Activated CD4-positive, alpha-beta T cell treated with anti-CD3 and anti-CD28 coated beads for 4 hours (primary cell): ENCODE measurements around the gene MEN1.

Experiments used
- DNase-seq, 2 donors: peaks; one replicate each; pipeline ENCODE4 v3.0.0-alpha.2; 2020

The MEN1 gene

GRCh38 chr11:64845129-64845775 is 34.9 kb upstream of the MEN1 start:
- no peak for DNase-seq

GRCh38 chr11:64844330-64845128 is 34.2 kb upstream of the MEN1 start, which contains the start of gene CDC42BPG:
Gene CDC42BPG (minus strand): TSS chr11:64844653. CDS start chr11:64844569, 84 bp downstream.
- peak; percentile 59 to 67 for DNase-seq

GRCh38 chr11:64843686-64844329 is 33.5 kb upstream of the MEN1 start:
- no peak for DNase-seq

GRCh38 chr11:64842851-64843685 is 32.7 kb upstream of the MEN1 start:
- no peak for DNase-seq

GRCh38 chr11:64842366-64842759 is 32.0 kb upstream of the MEN1 start:
- no peak for DNase-seq

GRCh38 chr11:64841592-64842365 is 31.4 kb upstream of the MEN1 start:
- DNase-seq: no peak

GRCh38 chr11:64839887-64840782 is 29.8 kb upstream of the MEN1 start:
- DNase-seq: no peak

- no peak for DNase-seq
Observed at GRCh38 chr11:64839335-64839734, 29.0 kb upstream of the MEN1 start.

- no peak for DNase-seq
Observed at GRCh38 chr11:64838600-64839334, 28.4 kb upstream of the MEN1 start.

- no peak for DNase-seq
Observed at GRCh38 chr11:64837887-64838351, 27.6 kb upstream of the MEN1 start.

GRCh38 chr11:64836448-64837072 is 26.2 kb upstream of the MEN1 start:
- DNase-seq: no peak

- DNase-seq: no peak
Observed at GRCh38 chr11:64835616-64836447, 25.5 kb upstream of the MEN1 start.

- DNase-seq: no peak
Observed at GRCh38 chr11:64834723-64835615, 24.6 kb upstream of the MEN1 start.

GRCh38 chr11:64834031-64834722 is 23.8 kb upstream of the MEN1 start:
- no peak for DNase-seq

GRCh38 chr11:64833509-64833908 is 23.2 kb upstream of the MEN1 start:
- DNase-seq: no peak

GRCh38 chr11:64833198-64833502 is 22.8 kb upstream of the MEN1 start:
- no peak for DNase-seq
